ENCODE results near the gene EMSY.

The EMSY gene

DNA sequence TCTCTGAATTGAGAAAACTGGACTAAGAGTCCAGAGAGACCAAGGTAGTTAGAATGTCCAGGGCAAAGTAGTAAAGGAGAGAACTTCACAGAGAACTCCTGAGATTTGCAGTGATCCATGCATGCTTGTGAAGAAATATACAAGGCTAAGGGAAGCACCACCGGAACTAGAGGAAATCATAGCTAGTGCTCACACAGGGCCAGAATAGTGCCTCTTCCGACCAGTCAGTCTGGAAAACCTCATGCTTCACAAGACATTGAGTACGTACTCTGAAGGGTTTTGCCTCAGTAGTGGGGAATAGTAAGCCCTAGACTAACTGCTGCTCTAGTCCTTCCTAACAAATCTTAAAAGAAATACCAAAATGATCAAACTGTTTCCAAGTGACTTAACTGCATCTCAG is 117.7 kb downstream of the EMSY start:
- Histone ChIP-seq H2AFZ (ENCODE audit: low read depth) (no peak overlapping the region), H3K4me2 (no peak overlapping the region), H3K9ac (no peak overlapping the region), H3K79me2 (ENCODE audit: insufficient read depth, low read depth) (no peaks in the 10 kb centered on the region), H3K27me3 (ENCODE audit: insufficient read depth, low read depth) (no peaks in the 10 kb centered on the region), H3K27ac (no peak overlapping the region), H3K4me3 (IDR thresholded peaks at IDR 0.05; ENCODE audit: insufficient read depth, low read depth, low read length) (no peak overlapping the region), H4K20me1 (ENCODE audit: insufficient read depth) (no peaks in the 10 kb centered on the region), H3K4me1 (ENCODE audit: low read depth, poor library complexity, severe bottlenecking) (peaks cover 8% of the 10 kb centered on the region), H3K36me3 (ENCODE audit: insufficient read depth) (no peaks in the 10 kb centered on the region)
- TF ChIP-seq, protein P1, sequence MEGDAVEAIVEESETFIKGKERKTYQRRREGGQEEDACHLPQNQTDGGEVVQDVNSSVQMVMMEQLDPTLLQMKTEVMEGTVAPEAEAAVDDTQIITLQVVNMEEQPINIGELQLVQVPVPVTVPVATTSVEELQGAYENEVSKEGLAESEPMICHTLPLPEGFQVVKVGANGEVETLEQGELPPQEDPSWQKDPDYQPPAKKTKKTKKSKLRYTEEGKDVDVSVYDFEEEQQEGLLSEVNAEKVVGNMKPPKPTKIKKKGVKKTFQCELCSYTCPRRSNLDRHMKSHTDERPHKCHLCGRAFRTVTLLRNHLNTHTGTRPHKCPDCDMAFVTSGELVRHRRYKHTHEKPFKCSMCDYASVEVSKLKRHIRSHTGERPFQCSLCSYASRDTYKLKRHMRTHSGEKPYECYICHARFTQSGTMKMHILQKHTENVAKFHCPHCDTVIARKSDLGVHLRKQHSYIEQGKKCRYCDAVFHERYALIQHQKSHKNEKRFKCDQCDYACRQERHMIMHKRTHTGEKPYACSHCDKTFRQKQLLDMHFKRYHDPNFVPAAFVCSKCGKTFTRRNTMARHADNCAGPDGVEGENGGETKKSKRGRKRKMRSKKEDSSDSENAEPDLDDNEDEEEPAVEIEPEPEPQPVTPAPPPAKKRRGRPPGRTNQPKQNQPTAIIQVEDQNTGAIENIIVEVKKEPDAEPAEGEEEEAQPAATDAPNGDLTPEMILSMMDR (conservative IDR thresholded peaks at IDR 0.05; ENCODE audit: low read depth, low read length), result no peak

DNA sequence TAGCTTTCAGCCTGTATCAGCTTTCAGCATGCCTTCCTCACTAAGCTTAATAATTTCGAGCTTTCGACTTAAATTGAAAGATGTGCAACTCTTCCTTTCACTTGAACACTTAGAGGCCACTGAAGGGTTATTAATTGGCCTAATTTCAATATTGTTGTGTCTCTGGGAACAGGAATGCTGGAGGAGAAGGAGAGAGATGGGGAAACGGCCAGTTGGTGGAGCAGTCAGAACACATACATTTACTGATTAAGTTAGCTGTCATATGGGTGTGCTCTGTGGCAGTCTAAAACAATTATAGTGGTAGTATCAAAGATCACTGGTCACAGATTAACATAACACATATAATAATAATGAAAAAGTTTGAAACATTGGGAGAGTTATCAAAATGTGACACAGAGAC is 119.5 kb downstream of the EMSY start:
- Histone ChIP-seq H2AFZ (ENCODE audit: low read depth) (no peak overlapping the region), H3K79me2 (ENCODE audit: insufficient read depth, low read depth) (no peaks in the 10 kb centered on the region), H3K4me3 (IDR thresholded peaks at IDR 0.05; ENCODE audit: insufficient read depth, low read depth, low read length) (no peak overlapping the region), H3K27me3 (ENCODE audit: insufficient read depth, low read depth) (no peaks in the 10 kb centered on the region), H3K36me3 (ENCODE audit: insufficient read depth) (no peaks in the 10 kb centered on the region), H3K4me2 (no peak overlapping the region), H3K27ac (no peak overlapping the region), H3K9ac (no peak overlapping the region), H4K20me1 (ENCODE audit: insufficient read depth) (no peaks in the 10 kb centered on the region), H3K4me1 (ENCODE audit: low read depth, poor library complexity, severe bottlenecking) (peaks cover 8% of the 10 kb centered on the region)
- TF ChIP-seq, protein P1 (conservative IDR thresholded peaks at IDR 0.05; ENCODE audit: low read depth, low read length), result no peak

DNA sequence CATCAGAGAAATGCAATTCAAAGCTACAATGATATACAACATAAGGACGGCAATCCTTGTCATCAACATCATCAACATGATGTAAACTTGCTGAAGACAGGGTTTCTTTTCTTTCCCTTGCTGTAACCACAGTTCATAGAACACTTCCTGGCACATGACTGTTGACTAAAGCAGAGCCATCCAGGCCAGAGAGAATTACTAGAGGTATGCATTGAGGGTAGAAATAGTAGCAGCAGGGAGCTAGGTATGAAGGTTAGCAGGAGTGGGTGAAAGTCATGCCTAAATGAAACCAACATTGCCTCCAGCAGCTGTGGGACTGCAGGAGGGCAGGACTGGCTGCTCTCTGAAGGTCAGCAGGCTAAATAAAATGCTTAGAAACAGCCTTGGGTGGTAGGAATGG is 122.0 kb downstream of the EMSY start:
- Histone ChIP-seq H3K4me3 (IDR thresholded peaks at IDR 0.05; ENCODE audit: insufficient read depth, low read depth, low read length) (no peak overlapping the region), H3K27ac (no peak overlapping the region), H4K20me1 (ENCODE audit: insufficient read depth) (no peaks in the 10 kb centered on the region), H3K4me2 (no peak overlapping the region), H3K9ac (no peak overlapping the region), H3K4me1 (ENCODE audit: low read depth, poor library complexity, severe bottlenecking) (peaks cover 8% of the 10 kb centered on the region), H2AFZ (ENCODE audit: low read depth) (no peak overlapping the region), H3K79me2 (ENCODE audit: insufficient read depth, low read depth) (no peaks in the 10 kb centered on the region), H3K36me3 (ENCODE audit: insufficient read depth) (no peaks in the 10 kb centered on the region), H3K27me3 (ENCODE audit: insufficient read depth, low read depth) (no peaks in the 10 kb centered on the region)
- TF ChIP-seq, protein P1 (conservative IDR thresholded peaks at IDR 0.05; ENCODE audit: low read depth, low read length), result no peak

DNA sequence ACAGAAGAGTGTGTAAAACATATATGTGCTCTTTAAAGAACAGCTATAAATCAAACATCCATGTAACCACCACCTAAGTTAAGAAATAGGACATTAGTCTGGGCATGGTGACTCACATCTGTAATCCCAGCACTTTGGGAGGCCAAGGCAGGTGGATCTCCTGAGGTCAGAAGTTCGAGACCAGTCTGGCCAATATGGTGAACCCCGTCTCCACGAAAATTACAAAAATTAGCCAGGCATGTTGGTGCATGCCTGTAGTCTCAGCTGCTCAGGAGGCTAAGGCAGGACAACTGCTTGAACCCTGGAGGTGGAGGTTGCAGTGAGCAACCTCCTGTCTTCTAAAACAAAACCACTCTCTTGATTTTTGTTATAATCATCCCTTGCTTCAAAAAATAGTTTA is 122.4 kb downstream of the EMSY start:
- H3K79me2 ChIP-seq (ENCODE audit: insufficient read depth, low read depth), result no peaks in the 10 kb centered on the region
- H3K4me1 ChIP-seq (ENCODE audit: low read depth, poor library complexity, severe bottlenecking), result peaks cover 8% of the 10 kb centered on the region
- H3K9ac ChIP-seq, result no peak overlapping the region
- H3K27me3 ChIP-seq (ENCODE audit: insufficient read depth, low read depth), result no peaks in the 10 kb centered on the region
- TF ChIP-seq, protein P1 (conservative IDR thresholded peaks at IDR 0.05; ENCODE audit: low read depth, low read length), result no peak
- H3K4me2 ChIP-seq, result no peak overlapping the region
- H4K20me1 ChIP-seq (ENCODE audit: insufficient read depth), result no peaks in the 10 kb centered on the region
- H2AFZ ChIP-seq (ENCODE audit: low read depth), result no peak overlapping the region
- H3K27ac ChIP-seq, result no peak overlapping the region
- no peak overlapping the region for H3K4me3 ChIP-seq (IDR thresholded peaks at IDR 0.05; ENCODE audit: insufficient read depth, low read depth, low read length)
- H3K36me3 ChIP-seq (ENCODE audit: insufficient read depth), result no peaks in the 10 kb centered on the region

All from KMS-11 (cell line).